ENCODE results near the gene ELF1. TPM values are rescaled to one million over a fixed set of nuclear protein-coding genes. Genes with fewer than 3 reads are reported as not detected.
"Not testable (repeated sequence)": the region's sequence is repeated elsewhere in the genome, so short reads cannot be mapped to it uniquely, and the experiment has no call there.

The ELF1 gene
- polyA plus RNA-seq, 1 donor, result 28.9 TPM

- no peak for DNase-seq (ENCODE audit: low read depth)
Observed at GRCh38 chr13:40983259-40983658, 35.9 kb downstream of the ELF1 start.

GRCh38 chr13:40982772-40983171, 36.3 kb downstream of the ELF1 start:
- peak; percentile 54 for DNase-seq (ENCODE audit: low read depth)

- DNase-seq (ENCODE audit: low read depth), result no peak
Observed at GRCh38 chr13:40981949-40982348, 37.2 kb downstream of the ELF1 start.

- no peak for DNase-seq (ENCODE audit: low read depth)
Observed at GRCh38 chr13:40981361-40981760, 37.8 kb downstream of the ELF1 start.

- DNase-seq (ENCODE audit: low read depth), result no peak
Observed at GRCh38 chr13:40980461-40980860, 38.7 kb downstream of the ELF1 start.

- no peak for DNase-seq (ENCODE audit: low read depth)
Observed at GRCh38 chr13:40979232-40979631, 39.9 kb downstream of the ELF1 start.

- DNase-seq (ENCODE audit: low read depth), result not testable (repeated sequence)
Observed at GRCh38 chr13:40978109-40978508, 41.0 kb downstream of the ELF1 start.

- DNase-seq (ENCODE audit: low read depth), result no peak
Observed at GRCh38 chr13:40975441-40975840, 43.7 kb downstream of the ELF1 start.

GRCh38 chr13:40974460-40975407, 44.4 kb downstream of the ELF1 start:
- DNase-seq (ENCODE audit: low read depth), result no peak

GRCh38 chr13:40973409-40973808, 45.7 kb downstream of the ELF1 start:
- DNase-seq (ENCODE audit: low read depth), result no peak

- no peak for DNase-seq (ENCODE audit: low read depth)
Observed at GRCh38 chr13:40971321-40971720, 47.8 kb downstream of the ELF1 start.

GRCh38 chr13:40970803-40971202, 48.3 kb downstream of the ELF1 start:
- no peak for DNase-seq (ENCODE audit: low read depth)

- no peak for DNase-seq (ENCODE audit: low read depth)
Observed at GRCh38 chr13:40969169-40969901, 49.8 kb downstream of the ELF1 start.

- no peak for DNase-seq (ENCODE audit: low read depth)
Observed at GRCh38 chr13:40968416-40969000, 50.6 kb downstream of the ELF1 start.

GRCh38 chr13:40966298-40966697, 52.8 kb downstream of the ELF1 start:
- DNase-seq (ENCODE audit: low read depth), result no peak

GRCh38 chr13:40963927-40964326, 55.2 kb downstream of the ELF1 start:
- DNase-seq (ENCODE audit: low read depth), result no peak

- no peak for DNase-seq (ENCODE audit: low read depth)
Observed at GRCh38 chr13:40961826-40962225, 57.3 kb downstream of the ELF1 start.

- DNase-seq (ENCODE audit: low read depth), result no peak
Observed at GRCh38 chr13:40961214-40961613, 57.9 kb downstream of the ELF1 start.

- DNase-seq (ENCODE audit: low read depth), result no peak
Observed at GRCh38 chr13:40960716-40961115, 58.4 kb downstream of the ELF1 start.

GRCh38 chr13:40958655-40959054, 60.5 kb downstream of the ELF1 start:
- no peak for DNase-seq (ENCODE audit: low read depth)

- DNase-seq (ENCODE audit: low read depth), result no peak
Observed at GRCh38 chr13:40946485-40946884, 72.6 kb downstream of the ELF1 start.

- DNase-seq (ENCODE audit: low read depth), result no peak
Observed at GRCh38 chr13:40943073-40943472, 76.0 kb downstream of the ELF1 start.
